ENCODE data around the gene AHRR.

- TF ChIP-seq POLR2AphosphoS5 (IDR thresholded peaks at IDR 0.05): no peak
- no peak for TF ChIP-seq POLR2A (IDR thresholded peaks at IDR 0.05)
Observed at GRCh38 chr5:388266-389196, 67.0 kb downstream of the AHRR start.

All from transverse colon (tissue), 3 donors.